ENCODE results near the gene PKN2.

Gene PKN2

DNA sequence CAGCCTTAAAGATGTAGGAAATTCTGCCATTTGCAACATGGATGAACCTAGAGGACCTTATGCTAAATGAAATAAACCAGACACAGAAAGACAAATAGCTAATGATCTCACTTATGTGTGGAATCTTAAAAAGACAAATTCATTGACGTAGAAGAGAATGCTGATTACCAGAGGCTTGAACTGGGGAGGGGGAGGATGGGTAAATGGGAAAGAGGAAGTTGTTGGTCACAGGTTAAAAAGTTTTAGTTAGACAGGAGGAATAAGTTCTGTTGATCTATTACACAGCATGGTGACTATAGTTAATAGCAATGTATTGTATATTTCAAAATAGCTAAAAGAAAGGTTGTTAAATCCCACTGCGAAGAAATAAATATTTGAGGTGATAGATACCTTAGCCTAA is 62.8 kb downstream of the PKN2 start:
- Histone ChIP-seq H3K4me1 (ENCODE audit: control insufficient read depth, insufficient read depth, low read length) (no peaks in the 10 kb centered on the region), H3K36me3 (ENCODE audit: control insufficient read depth in 2 of 2, insufficient read depth in 1 of 2, low read length in 2 of 2) (peaks cover 0 to 17% of the 10 kb centered on the region in 2 experiments; a peak in 2 of 3 replicates), H3K4me3 (ENCODE audit: low read depth, low read length) (no peak overlapping the region), H3K9me3 (ENCODE audit: control insufficient read depth, insufficient read depth, low read depth, low read length) (no peaks in the 10 kb centered on the region), H3K27ac (ENCODE audit: extremely low read depth, low read depth, low read length) (no peak overlapping the region)
- TF ChIP-seq ZNF624 (tag by site-specific recombination; IDR thresholded peaks at IDR 0.05), result no peak
- no peak for TF ChIP-seq KLF10 (tag by site-specific recombination; IDR thresholded peaks at IDR 0.05)
- TF ChIP-seq, protein P1, sequence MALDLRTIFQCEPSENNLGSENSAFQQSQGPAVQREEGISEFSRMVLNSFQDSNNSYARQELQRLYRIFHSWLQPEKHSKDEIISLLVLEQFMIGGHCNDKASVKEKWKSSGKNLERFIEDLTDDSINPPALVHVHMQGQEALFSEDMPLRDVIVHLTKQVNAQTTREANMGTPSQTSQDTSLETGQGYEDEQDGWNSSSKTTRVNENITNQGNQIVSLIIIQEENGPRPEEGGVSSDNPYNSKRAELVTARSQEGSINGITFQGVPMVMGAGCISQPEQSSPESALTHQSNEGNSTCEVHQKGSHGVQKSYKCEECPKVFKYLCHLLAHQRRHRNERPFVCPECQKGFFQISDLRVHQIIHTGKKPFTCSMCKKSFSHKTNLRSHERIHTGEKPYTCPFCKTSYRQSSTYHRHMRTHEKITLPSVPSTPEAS (tag by site-specific recombination; IDR thresholded peaks at IDR 0.05), result no peak
- TF ChIP-seq, protein P2, sequence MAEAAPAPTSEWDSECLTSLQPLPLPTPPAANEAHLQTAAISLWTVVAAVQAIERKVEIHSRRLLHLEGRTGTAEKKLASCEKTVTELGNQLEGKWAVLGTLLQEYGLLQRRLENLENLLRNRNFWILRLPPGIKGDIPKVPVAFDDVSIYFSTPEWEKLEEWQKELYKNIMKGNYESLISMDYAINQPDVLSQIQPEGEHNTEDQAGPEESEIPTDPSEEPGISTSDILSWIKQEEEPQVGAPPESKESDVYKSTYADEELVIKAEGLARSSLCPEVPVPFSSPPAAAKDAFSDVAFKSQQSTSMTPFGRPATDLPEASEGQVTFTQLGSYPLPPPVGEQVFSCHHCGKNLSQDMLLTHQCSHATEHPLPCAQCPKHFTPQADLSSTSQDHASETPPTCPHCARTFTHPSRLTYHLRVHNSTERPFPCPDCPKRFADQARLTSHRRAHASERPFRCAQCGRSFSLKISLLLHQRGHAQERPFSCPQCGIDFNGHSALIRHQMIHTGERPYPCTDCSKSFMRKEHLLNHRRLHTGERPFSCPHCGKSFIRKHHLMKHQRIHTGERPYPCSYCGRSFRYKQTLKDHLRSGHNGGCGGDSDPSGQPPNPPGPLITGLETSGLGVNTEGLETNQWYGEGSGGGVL (tag by site-specific recombination; IDR thresholded peaks at IDR 0.05), result no peak
- TF ChIP-seq ZFP3 (tag by site-specific recombination; IDR thresholded peaks at IDR 0.05; ENCODE audit: low read depth), result no peak
- no peak for TF ChIP-seq KLF7 (tag by site-specific recombination; IDR thresholded peaks at IDR 0.05; ENCODE audit: borderline replicate concordance)
- no peak for TF ChIP-seq ZNF157 (tag by site-specific recombination; IDR thresholded peaks at IDR 0.05)
- no peak for TF ChIP-seq ZNF560 (tag by site-specific recombination; IDR thresholded peaks at IDR 0.05; ENCODE audit: borderline replicate concordance)
- no peak for TF ChIP-seq ZNF768 (tag by site-specific recombination; IDR thresholded peaks at IDR 0.05)
- TF ChIP-seq, protein P3, sequence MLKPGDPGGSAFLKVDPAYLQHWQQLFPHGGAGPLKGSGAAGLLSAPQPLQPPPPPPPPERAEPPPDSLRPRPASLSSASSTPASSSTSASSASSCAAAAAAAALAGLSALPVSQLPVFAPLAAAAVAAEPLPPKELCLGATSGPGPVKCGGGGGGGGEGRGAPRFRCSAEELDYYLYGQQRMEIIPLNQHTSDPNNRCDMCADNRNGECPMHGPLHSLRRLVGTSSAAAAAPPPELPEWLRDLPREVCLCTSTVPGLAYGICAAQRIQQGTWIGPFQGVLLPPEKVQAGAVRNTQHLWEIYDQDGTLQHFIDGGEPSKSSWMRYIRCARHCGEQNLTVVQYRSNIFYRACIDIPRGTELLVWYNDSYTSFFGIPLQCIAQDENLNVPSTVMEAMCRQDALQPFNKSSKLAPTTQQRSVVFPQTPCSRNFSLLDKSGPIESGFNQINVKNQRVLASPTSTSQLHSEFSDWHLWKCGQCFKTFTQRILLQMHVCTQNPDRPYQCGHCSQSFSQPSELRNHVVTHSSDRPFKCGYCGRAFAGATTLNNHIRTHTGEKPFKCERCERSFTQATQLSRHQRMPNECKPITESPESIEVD (tag by site-specific recombination; IDR thresholded peaks at IDR 0.05), result no peak
- TF ChIP-seq ZNF175 (tag by site-specific recombination; IDR thresholded peaks at IDR 0.05), result no peak
- TF ChIP-seq ZNF626 (tag by site-specific recombination; IDR thresholded peaks at IDR 0.05), result no peak
- TF ChIP-seq, protein P4, sequence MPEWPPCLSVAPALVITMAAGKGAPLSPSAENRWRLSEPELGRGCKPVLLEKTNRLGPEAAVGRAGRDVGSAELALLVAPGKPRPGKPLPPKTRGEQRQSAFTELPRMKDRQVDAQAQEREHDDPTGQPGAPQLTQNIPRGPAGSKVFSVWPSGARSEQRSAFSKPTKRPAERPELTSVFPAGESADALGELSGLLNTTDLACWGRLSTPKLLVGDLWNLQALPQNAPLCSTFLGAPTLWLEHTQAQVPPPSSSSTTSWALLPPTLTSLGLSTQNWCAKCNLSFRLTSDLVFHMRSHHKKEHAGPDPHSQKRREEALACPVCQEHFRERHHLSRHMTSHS (tag by site-specific recombination; IDR thresholded peaks at IDR 0.05), result no peak
- no peak for TF ChIP-seq ZFP41 (tag by site-specific recombination; IDR thresholded peaks at IDR 0.05; ENCODE audit: borderline replicate concordance)
- no peak for TF ChIP-seq ZNF302 (tag by site-specific recombination; IDR thresholded peaks at IDR 0.05; ENCODE audit: low read depth)
- TF ChIP-seq, protein P5, sequence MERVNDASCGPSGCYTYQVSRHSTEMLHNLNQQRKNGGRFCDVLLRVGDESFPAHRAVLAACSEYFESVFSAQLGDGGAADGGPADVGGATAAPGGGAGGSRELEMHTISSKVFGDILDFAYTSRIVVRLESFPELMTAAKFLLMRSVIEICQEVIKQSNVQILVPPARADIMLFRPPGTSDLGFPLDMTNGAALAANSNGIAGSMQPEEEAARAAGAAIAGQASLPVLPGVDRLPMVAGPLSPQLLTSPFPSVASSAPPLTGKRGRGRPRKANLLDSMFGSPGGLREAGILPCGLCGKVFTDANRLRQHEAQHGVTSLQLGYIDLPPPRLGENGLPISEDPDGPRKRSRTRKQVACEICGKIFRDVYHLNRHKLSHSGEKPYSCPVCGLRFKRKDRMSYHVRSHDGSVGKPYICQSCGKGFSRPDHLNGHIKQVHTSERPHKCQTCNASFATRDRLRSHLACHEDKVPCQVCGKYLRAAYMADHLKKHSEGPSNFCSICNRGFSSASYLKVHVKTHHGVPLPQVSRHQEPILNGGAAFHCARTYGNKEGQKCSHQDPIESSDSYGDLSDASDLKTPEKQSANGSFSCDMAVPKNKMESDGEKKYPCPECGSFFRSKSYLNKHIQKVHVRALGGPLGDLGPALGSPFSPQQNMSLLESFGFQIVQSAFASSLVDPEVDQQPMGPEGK (tag by site-specific recombination; IDR thresholded peaks at IDR 0.05), result no peak
- no peak for TF ChIP-seq ZNF19 (tag by site-specific recombination; IDR thresholded peaks at IDR 0.05; ENCODE audit: low read depth)
- POLR2A ChIA-PET, result no interaction called here
- CTCF ChIA-PET, result interaction anchor here (0.7 kb wide), 2 partner anchors 10 to 140 kb away, joined by 3 read pairs; no protein-coding TSS in a partner anchor

DNA sequence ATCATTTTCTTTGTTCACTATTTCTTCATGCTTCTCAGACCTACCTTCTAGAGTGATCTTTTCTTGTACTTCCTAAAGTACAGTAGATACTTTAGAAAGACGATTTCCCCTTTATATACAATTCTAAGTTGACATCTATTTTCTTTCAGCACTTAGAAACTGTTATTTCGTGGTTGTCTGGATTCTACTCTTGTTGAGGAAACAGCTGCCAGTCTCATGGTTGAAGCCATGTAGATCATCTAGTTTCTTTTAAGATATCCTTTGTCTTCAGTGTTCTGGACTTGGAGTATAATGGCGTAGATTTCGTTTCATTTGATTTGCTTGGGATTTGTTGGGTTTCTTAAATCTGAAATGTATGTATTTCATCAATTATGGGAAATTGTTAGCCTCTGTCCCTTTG is 67.6 kb downstream of the PKN2 start:
- Histone ChIP-seq H3K9me3 (ENCODE audit: control insufficient read depth, insufficient read depth, low read depth, low read length) (no peaks in the 10 kb centered on the region), H3K36me3 (ENCODE audit: control insufficient read depth in 2 of 2, insufficient read depth in 1 of 2, low read length in 2 of 2) (peaks cover 4 to 11% of the 10 kb centered on the region in 2 experiments; a peak in 2 of 3 replicates), H3K4me3 (ENCODE audit: low read depth, low read length) (no peak overlapping the region), H3K27ac (ENCODE audit: extremely low read depth, low read depth, low read length) (no peak overlapping the region), H3K4me1 (ENCODE audit: control insufficient read depth, insufficient read depth, low read length) (no peaks in the 10 kb centered on the region)
- TF ChIP-seq ZNF596 (tag by site-specific recombination; IDR thresholded peaks at IDR 0.05), result no peak
- TF ChIP-seq ZNF341 (tag by site-specific recombination; IDR thresholded peaks at IDR 0.05; ENCODE audit: low read depth), result no peak
- no peak for TF ChIP-seq ZNF169 (tag by site-specific recombination; IDR thresholded peaks at IDR 0.05)
- TF ChIP-seq, protein P3 (tag by site-specific recombination; IDR thresholded peaks at IDR 0.05), result no peak
- TF ChIP-seq FEZF1 (tag by site-specific recombination; IDR thresholded peaks at IDR 0.05), result no peak
- no peak for TF ChIP-seq ZIC2 (tag by site-specific recombination; IDR thresholded peaks at IDR 0.05)
- TF ChIP-seq ZNF670 (tag by site-specific recombination; IDR thresholded peaks at IDR 0.05; ENCODE audit: low read depth), result no peak
- no peak for TF ChIP-seq ZNF274 (IDR thresholded peaks at IDR 0.05; ENCODE audit: low read length)
- TF ChIP-seq ZNF274 (tag by site-specific recombination; IDR thresholded peaks at IDR 0.05; ENCODE audit: borderline replicate concordance), result no peak
- POLR2A ChIA-PET, result no interaction called here
- CTCF ChIA-PET, result no interaction called here

Measured in HEK293 (cell line).